ENCODE results near the gene PLEKHG4B. TPM values are rescaled to one million over a fixed set of nuclear protein-coding genes. Genes with fewer than 3 reads are reported as not detected.

The PLEKHG4B gene
- total and polyA plus RNA-seq, 2 of the 4 experiments (the other 2 are of a cell fraction) = 1.1 TPM

DNA sequence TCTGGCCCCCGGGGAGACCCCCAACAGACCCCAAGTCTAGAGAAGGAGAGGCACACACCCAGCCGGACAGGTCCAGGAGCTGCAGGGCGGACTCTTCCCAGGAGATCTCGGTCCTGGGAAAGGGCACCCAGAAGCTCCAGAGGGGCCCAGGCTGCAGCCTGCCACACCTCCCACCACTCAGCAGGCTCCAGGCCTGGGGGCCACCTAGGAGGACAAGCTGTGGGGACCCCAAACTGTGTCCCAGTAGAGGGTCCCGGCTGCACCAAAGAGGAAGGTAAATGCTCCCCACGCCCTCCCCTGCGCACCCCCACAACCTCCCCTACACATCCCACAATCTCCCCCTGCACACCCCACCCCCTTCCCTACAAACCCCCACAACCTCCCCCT, 48.5 kb downstream of the PLEKHG4B start:
- no CpG with 5 or more reads among the region's 7 CpGs for WGBS, 2 experiments (ENCODE audit: extremely low coverage in 2 of 2, insufficient read length in 1 of 2)

More for the DNA sequence above, 48.5 kb downstream of the PLEKHG4B start:
- Histone ChIP-seq H2BK120ac (ENCODE audit: low read depth, low read length) (no peak overlapping the region), H3K4ac (ENCODE audit: low read depth, low read length) (no peak overlapping the region), H2AK9ac (replicated peaks; ENCODE audit: low read depth, low read length, poor library complexity) (no peak overlapping the region), H3K56ac (ENCODE audit: extremely low read depth, insufficient read depth, low read length) (no peak overlapping the region), H2BK20ac (ENCODE audit: low read depth, low read length) (no peak overlapping the region), H3K36me3 (ENCODE audit: control insufficient read depth, insufficient read depth, low read length) (no peaks in the 10 kb centered on the region), H3K79me1 (ENCODE audit: low read depth in 1 of 2, low read length in 2 of 2) (no peaks in the 10 kb centered on the region), H4K8ac (ENCODE audit: low read depth in 2 of 2, low read length in 2 of 2) (no peak overlapping the region), H4K20me1 (ENCODE audit: insufficient read depth, low read length) (no peaks in the 10 kb centered on the region), H3K9ac (ENCODE audit: low read depth, low read length) (no peak overlapping the region), H3K23ac (ENCODE audit: low read depth, low read length) (no peak overlapping the region), H4K91ac (ENCODE audit: insufficient read depth, low read depth, low read length) (no peak overlapping the region), H3K27me3 (ENCODE audit: control insufficient read depth, insufficient read depth, low read length) (peaks cover 28% of the 10 kb centered on the region), H2AK5ac (ENCODE audit: low read depth, low read length) (no peak overlapping the region), H2AFZ (replicated peaks; ENCODE audit: low read length, poor library complexity) (no peak overlapping the region), H3K18ac (ENCODE audit: low read depth, low read length) (no peak overlapping the region), H3K9me3 (ENCODE audit: control insufficient read depth, insufficient read depth, low read length) (no peaks in the 10 kb centered on the region), H3K4me2 (ENCODE audit: low read depth, low read length) (no peak overlapping the region), H3K27ac (ENCODE audit: insufficient read depth, low read length) (no peak overlapping the region), H3K14ac (replicated peaks; ENCODE audit: low read depth, low read length) (no peak overlapping the region), H2BK5ac (ENCODE audit: low read depth, low read length, poor library complexity, severe bottlenecking) (no peak overlapping the region), H3K4me1 (ENCODE audit: control insufficient read depth, insufficient read depth, low read length) (no peaks in the 10 kb centered on the region), H4K5ac (ENCODE audit: low read depth, low read length) (no peak overlapping the region), H3K9me1 (ENCODE audit: insufficient read depth, low read length) (peaks cover 9% of the 10 kb centered on the region), H2BK15ac (ENCODE audit: low read depth, low read length) (no peak overlapping the region), H3K4me3 (ENCODE audit: insufficient read depth, low read depth, low read length) (no peak overlapping the region)
- dilution Hi-C loops (cut with HindIII; ENCODE audit: low sequenced_read_pairs, unreplicated experiment) = no loop called here
- BruUV-seq (replicated peaks) = no TSS peak
- ChIA-PET POLR2A (ENCODE audit: unreplicated experiment) (interaction anchor here (0.5 kb wide), 1 partner anchor 112 kb away, joined by 4 read pairs; no protein-coding TSS in a partner anchor), CTCF (no interaction called here)
- no peak for TF ChIP-seq USF2 (IDR thresholded peaks at IDR 0.05; ENCODE audit: low read depth, low read length)
- no peak for TF ChIP-seq MXI1 (IDR thresholded peaks at IDR 0.05; ENCODE audit: borderline replicate concordance, low read depth, low read length)
- TF ChIP-seq RCOR1 (IDR thresholded peaks at IDR 0.05; ENCODE audit: insufficient replicate concordance, low read length) = no peak
- no peak for TF ChIP-seq CHD1 (IDR thresholded peaks at IDR 0.05; ENCODE audit: low read depth, low read length)
- no peak for TF ChIP-seq SMC3 (IDR thresholded peaks at IDR 0.05; ENCODE audit: low read depth, low read length)
- TF ChIP-seq FOS (IDR thresholded peaks at IDR 0.05; ENCODE audit: low read depth, low read length) = no peak
- TF ChIP-seq MAFK (IDR thresholded peaks at IDR 0.05; ENCODE audit: low read depth, low read length) = no peak
- TF ChIP-seq RAD21 (IDR thresholded peaks at IDR 0.05; ENCODE audit: low read length) = no peak
- no peak for TF ChIP-seq MAZ (IDR thresholded peaks at IDR 0.05; ENCODE audit: borderline replicate concordance, low read depth, low read length)
- no peak for TF ChIP-seq POLR2A (IDR thresholded peaks at IDR 0.05; ENCODE audit: low read depth, low read length)
- TF ChIP-seq, protein P1, sequence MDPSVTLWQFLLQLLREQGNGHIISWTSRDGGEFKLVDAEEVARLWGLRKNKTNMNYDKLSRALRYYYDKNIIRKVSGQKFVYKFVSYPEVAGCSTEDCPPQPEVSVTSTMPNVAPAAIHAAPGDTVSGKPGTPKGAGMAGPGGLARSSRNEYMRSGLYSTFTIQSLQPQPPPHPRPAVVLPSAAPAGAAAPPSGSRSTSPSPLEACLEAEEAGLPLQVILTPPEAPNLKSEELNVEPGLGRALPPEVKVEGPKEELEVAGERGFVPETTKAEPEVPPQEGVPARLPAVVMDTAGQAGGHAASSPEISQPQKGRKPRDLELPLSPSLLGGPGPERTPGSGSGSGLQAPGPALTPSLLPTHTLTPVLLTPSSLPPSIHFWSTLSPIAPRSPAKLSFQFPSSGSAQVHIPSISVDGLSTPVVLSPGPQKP (IDR thresholded peaks at IDR 0.05; ENCODE audit: borderline replicate concordance, low read depth, low read length) = no peak
- no peak for TF ChIP-seq CEBPB (IDR thresholded peaks at IDR 0.05; ENCODE audit: low read depth, low read length)
- in situ Hi-C loops (cut with MboI; ENCODE audit: low sequenced_read_pairs) = no loop called here
- intact Hi-C loops (cut with micrococcal nuclease) = no loop called here
- DNase-seq (no peak), ATAC-seq (ENCODE audit: low read depth) (no peak)

All from IMR-90 (cell line).